IPS-18c (cell line): ENCODE measurements around the gene MOB3C.

Experiments used
- H3K4me3 ChIP-seq: 2 replicates; pipeline ENCODE4 v1.7.0; 2013; ENCODE audit warnings: low read depth, mild to moderate bottlenecking, low read length, moderate library complexity; ENCODE audit not compliant: insufficient read depth
- H3K9me3 ChIP-seq: one replicate; pipeline ENCODE4 v1.6.1; 2013; ENCODE audit warnings: mild to moderate bottlenecking, low read length, moderate library complexity; ENCODE audit not compliant: control insufficient read depth, insufficient read depth

The MOB3C gene

DNA sequence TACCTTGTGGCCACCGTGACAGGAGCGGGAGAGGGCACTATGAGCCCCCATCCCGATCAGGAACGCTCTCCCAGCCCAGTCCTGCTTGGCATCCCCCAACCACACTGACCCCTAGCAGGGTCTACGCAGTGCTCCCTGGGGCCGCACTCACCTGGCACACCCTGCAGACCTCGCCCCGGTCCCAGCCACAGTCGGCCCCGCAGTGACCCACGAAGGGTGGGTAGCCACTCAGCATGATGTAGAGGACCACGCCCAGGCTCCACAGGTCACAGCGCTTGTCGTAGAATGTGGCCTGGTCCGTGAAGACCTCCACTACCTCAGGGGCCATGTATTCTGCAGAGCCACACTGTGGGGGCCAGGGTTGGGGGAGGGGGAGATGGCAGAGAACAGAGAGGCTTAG lies 54.1 kb downstream of the MOB3C start:
- Histone ChIP-seq H3K4me3 (no peak overlapping the region), H3K9me3 (no peaks in the 10 kb centered on the region)

DNA sequence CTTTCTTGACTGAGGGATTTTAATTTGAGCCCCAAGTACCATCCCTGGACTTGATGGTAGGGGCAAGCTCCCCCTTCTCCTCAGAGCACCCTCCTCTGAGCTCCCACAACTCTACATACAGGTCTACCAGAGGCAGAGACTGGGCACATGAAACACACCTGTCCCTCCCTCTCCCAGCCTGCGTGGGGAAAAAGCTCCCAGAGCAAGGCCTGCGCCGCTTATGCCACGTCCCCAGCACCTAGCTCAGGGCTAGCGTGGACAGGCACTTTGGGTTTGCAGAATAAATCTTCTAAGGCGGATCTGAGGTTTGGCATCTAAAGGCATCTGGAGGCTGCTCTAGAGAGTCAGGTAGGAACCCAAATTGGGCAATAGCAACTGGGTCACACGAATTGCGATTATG lies 57.6 kb downstream of the MOB3C start:
- Histone ChIP-seq H3K9me3 (no peaks in the 10 kb centered on the region), H3K4me3 (no peak overlapping the region)

DNA sequence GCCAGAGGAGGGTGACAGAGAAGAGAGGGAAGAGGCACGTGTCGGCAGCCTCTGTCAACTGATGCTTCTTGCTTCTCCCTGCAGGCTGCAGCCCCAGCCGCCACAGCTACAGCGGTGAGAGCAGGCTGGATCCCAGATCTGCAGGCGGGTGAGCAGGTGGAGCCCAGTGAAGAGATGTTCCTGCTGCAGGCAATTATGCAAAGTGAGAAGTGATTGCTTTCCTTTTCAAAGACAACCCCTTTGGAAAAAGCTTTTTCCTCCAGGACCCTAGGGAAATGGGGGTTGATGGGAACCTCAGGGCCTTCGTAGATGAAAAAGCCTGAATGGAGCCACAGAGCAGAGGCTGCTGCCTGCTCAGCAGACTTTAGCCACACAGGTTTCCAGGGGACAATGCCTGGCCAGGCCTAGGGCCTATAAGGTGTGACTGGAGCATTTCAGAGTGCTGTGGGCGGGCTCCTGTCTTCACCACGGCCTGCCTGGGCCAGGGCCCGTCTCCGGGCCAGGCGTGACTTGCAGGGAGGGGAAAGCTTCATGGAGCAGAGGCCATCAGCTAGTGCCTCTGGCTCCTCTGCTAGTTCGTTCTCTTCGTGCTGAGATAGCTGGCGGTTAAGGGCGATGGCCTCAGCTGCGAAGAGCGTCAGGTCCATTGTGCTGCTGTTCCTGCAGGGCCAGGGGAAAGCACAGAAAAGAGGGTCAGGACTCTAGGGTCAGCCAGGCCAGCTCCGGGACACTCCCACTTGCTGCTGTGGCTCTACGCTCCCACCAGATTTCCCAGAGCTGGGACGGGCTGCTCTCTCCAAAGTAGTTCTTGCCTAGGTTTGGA lies 58.3 kb downstream of the MOB3C start:
- Histone ChIP-seq H3K9me3 (peaks cover 2% of the 10 kb centered on the region), H3K4me3 (no peak overlapping the region)
